Activated CD4-positive, CD25-positive, alpha-beta regulatory T cell treated with anti-CD3 and anti-CD28 coated beads, Interleukin-2, amount 50 U/mL, for 72 hours (primary cell): Measurements from ENCODE around the gene ISL2.

ENCODE experiments used
- DNase-seq: peaks from one replicate; pipeline ENCODE4 v3.0.0; 2021

The ISL2 gene

GRCh38 chr15:76380249-76380648 lies 43.7 kb downstream of the ISL2 start:
- DNase-seq, result no peak

- no peak for DNase-seq
Measured at GRCh38 chr15:76381366-76381765, 44.8 kb downstream of the ISL2 start.

GRCh38 chr15:76382987-76383728 lies 46.6 kb downstream of the ISL2 start:
- DNase-seq, result no peak

- no peak for DNase-seq
Measured at GRCh38 chr15:76384409-76384808, 47.8 kb downstream of the ISL2 start.

GRCh38 chr15:76386178-76386577 lies 49.6 kb downstream of the ISL2 start:
- no peak for DNase-seq

GRCh38 chr15:76386926-76387325 lies 50.4 kb downstream of the ISL2 start:
- DNase-seq, result no peak

- DNase-seq, result no peak
Measured at GRCh38 chr15:76390571-76390970, 54.0 kb downstream of the ISL2 start.

- DNase-seq, result no peak
Measured at GRCh38 chr15:76391309-76391708, 54.7 kb downstream of the ISL2 start.

GRCh38 chr15:76391847-76392246 lies 55.3 kb downstream of the ISL2 start:
- no peak for DNase-seq
